HT1080 (cell line): ENCODE data around the gene IFIT2. TPM values are rescaled to one million over a fixed set of nuclear protein-coding genes. Genes with fewer than 3 reads are reported as not detected.

Source experiments
- total RNA-seq: library from RNA; depleted of rRNA; stranded (reverse); fragments of >200 nt; shearing (Covaris generic); gene quantifications from 2 replicates; pipeline ENCODE4 v1.2.3, GENCODE V29; 2014; rRNA removed

Gene IFIT2
- total RNA-seq, 1 experiment from 2014 or later, result 0.92 TPM

Other genes with a start within 250 kb of the IFIT2 start
- gene CH25H, start 94.7 kb upstream of the IFIT2 start, total RNA-seq, result not detected in 2 replicates
- gene LIPA, start 50.3 kb upstream of the IFIT2 start, total RNA-seq, result 17.4 and 18.7 TPM in 2 replicates
- gene IFIT3, start 26.0 kb downstream of the IFIT2 start, total RNA-seq, result 5.4 and 5.9 TPM in 2 replicates
- gene IFIT1B, start 76.0 kb downstream of the IFIT2 start, total RNA-seq, result not detected in 2 replicates
- gene IFIT1, start 90.6 kb downstream of the IFIT2 start, total RNA-seq, result 3.2 and 3.5 TPM in 2 replicates
- gene IFIT5, start 112.5 kb downstream of the IFIT2 start, total RNA-seq, result 12.2 and 12.4 TPM in 2 replicates
- 0.20 and 0.26 TPM in 2 replicates for gene SLC16A12, start 233.5 kb downstream of the IFIT2 start, total RNA-seq